ENCODE measurements around the gene NFX1.
A peak's percentile ranks its signal among the peaks of the same experiment; 100 is the strongest.

The NFX1 gene

DNA sequence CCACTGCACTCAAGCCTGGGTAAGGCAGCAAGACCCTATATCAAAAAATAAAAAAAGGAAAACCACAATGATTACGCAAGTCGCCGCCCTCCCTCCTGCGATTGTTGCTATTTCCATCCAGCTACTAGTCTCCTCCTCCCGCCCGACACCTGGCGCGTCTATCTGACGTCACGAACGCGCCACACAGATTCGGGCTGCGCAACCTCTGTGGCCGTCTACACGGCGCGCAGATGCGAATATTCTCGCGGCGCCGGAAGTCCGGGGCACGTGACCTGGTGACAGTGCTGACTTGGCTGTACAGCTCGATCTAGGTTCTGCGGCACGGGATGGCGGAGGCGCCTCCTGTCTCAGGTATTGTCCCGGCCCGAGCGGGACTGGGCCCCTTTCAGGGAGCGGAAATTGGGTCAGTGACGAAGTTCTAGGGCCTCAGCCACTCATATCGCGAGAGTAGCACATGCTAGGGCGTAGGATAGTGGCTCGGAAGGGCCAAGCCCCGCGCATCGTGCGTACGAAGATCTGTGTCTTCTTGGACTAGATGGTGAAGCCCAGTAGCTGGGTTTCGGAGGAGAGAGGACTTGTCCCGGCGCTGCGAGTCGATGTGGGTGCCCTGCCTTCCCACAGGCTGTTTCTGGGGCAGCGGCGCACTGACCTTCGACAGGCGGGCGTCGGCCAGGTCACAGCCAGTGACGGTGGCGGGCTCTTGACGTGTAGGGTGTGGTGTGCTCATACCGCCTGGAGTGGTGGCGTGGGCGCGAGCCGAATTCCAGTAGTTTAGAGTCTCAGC is at the start of gene NFX1:
Gene NFX1 (plus strand): TSS at position 270 of the 784 bp plus-strand sequence. CDS start 57 bp downstream, at position 327.
- DNase-seq = peak; percentile 98

DNA sequence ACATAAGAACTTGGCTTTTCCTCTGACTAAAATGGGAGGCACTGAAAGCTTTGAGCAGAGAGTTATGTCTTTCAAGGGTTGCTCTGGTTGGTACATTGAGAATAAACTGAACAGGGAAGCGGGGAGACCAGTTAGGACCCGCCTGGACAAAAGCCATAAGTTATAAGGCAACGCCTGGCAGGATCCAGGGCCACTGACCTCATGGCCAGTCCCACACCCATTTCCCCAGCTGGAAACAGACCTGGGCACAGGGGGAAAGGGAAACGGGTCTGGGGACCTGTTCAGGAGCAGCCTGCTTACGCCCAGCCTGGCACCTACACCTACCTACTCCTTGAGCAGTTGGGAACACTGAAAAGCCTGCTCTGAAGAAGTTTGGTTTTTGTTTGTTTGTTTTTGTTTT is 49.0 kb upstream of the NFX1 start:
- no peak for DNase-seq

DNA sequence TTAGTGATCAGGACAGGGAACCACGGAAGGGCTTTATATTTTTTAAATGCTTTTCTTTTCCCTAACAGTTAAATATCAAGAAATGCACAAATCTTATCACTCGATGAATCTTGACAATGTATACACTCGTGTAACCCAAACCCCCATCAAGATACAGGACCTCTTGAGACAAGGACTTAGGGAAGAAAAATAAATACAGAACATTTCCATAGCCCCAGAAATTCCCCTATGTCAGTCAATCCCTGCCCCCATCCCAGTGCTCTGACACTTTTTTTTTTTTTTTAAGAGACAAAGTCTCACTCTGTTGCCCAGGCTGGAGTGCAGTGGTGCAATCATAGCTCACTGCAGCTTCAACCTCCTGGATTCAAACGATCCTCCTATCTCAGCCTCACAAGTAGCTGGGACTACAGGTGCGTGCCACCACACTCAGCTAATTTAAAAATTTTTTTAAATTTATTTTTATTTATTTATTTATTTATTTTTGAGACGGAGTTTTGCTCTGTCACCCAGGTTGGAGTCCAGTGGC is 47.6 kb upstream of the NFX1 start:
- no peak for DNase-seq

DNA sequence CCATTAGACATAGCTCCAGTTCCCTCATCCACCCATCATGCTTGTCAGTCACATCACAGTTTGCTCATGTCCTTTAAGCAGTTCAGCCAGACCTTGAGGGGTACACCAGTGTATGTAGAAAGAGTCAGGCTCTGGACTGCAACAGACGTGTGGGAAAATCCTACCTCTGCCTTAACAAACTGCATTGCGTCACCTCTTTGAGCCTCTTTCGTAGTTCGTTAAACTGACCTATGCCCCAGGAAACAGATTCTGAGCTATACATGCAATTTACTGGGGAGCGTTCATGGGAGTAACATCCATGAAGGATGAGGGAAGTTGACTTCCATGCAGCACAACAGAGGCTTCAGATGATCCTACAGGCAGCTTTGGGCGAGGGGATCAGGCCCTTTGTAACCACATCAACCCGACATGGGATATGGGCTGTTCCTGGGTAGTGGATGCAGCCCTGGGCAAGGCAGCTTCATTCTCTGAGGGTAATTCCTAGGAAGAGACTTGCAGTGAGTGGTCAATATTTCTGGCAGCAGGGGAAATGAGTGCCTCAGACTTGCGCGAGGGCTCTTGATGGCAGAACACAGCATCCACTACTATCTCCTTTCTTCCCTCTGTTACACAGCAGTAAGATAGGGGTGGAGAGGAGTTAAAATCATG is 46.1 kb upstream of the NFX1 start:
- no peak for DNase-seq

DNA sequence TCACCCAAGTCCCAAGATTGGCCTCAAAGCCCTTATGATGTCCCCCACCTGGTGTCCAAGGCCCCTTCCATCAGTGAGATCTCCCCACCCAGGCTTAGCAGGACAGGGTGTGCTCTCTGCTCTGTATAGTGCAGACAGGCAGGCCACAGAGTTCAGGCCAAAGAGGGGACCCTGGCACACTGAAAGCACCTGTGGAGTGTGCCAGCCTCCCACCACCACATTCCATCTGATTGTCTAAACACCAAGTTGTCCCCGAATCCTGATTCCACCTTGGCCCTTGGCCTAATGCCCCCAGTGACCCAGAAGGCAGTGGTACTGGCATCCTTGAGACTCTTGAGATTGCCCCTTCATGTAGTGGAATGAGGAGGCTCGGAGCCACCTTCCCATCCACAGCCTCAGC is 45.0 kb upstream of the NFX1 start:
- no peak for DNase-seq

DNA sequence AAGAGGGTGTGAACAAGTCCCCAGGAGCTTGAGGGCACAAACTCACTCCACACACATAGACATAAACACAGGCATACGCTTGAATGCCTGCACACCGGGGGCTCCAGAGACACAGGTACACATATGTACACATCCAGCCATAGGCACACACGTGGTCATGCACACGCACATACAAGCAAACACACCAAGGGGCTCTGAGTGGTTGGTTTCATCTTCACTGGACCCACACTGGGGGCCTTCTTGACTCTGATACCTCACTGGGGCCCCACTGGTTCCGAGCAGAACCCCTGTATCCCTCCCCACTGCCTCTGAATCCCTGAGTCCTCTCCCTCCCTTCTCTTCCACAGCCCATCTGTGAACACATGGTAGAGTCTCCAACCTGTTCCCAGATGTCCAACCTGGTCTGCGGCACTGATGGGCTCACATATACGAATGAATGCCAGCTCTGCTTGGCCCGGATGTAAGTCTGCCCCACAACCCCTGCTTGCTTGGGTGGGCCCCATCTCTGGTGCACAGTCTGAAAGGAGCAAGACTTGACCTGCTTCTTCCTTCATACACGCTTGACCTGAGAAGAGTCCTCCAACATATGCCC is 44.0 kb upstream of the NFX1 start:
- no peak for DNase-seq

DNA sequence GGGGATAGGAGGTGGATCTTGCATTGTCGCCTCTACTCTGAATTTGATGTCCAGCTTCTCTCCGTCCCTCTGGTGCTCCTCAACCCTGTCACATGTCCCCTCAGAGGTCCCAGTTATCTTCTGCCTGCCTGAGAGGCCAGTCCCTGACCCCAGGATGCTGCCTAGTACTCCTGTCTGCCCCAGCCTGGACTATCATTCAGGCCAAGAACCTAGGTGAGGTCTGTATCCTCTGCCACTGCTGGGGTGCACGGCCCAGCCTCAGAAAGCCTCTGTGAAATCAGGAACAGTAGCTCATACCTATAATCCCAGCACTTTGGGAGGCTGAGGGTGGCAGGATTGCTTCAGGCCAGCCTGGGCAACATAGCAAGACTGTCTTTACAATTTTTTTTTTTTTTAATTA is 41.7 kb upstream of the NFX1 start:
- no peak for DNase-seq

DNA sequence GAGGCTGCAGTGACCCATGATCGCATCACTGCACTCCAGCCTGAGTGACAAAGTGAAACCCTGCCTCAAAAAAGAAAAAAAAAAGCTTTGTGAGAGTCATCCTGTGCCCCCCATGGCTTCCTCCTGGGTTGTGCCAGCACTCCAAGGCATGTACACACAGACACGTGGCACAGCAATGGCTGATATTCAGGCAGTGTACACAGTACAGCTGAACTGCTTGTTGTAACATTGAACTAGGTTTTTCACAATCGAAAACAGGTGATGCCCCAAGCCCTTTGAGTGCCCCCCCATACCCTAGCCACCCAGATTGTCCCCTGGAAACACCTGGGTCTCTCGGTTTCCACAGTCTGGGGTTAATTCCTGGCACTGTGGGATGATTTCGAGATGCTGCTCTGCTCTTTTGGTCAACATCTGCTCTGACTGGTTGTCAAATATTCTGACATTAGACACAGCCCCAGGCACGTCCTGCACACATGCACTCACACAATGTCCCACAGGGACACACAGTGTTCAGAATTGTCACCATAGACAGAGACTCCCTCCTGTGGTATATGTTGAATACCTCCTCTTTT is 41.1 kb upstream of the NFX1 start:
- no peak for DNase-seq

DNA sequence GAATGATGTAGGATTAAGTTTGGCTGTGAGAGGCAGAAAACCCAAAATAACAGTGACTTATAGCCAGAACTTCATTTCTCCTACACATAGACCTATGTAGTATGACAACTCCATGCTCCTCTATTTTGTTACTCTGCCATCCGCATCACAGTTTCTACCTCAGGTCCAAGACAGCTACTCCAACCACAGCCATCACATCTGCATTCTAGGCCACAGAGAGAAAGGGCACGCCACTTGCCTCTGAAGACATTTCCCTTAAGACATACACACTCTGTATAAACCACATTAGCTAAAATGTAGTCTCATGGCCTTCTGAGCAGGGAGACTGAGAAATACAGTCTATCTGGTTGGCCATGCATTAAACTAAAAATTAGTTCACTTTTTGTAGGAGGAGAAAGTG is 40.3 kb upstream of the NFX1 start:
- DNase-seq = no peak

DNA sequence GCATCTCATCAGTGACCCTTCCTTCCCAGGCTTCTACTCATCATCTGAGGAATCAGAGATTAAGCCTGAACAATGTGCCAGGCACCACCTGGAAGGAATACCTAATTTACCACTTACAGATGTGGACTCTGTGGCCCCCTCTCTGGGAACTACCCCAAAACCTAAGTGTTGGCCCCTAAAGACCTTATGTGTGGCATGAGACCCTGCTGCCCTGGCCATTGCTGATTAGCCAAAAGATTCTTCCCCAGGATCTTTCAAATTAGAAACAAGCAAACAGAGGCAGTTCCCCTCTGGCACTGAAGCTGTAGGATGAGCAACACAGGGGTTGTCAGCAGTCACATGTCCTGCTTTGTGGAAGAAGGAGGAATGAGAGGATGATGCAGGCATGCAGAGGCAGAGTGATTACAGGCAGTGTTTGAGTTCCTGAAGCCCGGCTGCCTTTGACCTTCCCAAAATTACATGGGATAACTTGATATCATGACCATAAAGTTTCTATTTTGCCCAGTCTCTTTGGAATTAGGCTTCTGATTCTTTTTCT is 39.8 kb upstream of the NFX1 start:
- DNase-seq = no peak

DNA sequence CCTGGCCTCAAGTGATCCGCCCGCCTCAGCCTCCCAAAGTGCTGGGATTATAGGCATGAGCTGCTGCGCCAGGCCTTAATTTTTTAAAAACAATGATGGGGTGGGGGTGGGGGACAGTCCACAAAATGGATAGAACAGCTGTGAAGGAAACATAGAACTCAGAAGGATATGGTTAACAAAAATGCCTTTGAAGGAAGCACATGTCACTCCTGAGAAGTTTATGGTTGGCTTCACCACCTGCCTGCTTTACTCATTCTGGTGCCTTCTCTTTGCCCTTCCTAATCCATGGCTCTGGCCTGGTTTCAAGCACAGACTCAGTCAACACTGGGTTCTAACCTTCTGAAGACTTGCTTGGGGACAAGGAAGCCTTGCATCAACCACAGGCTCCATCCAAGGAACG is 36.1 kb upstream of the NFX1 start:
- DNase-seq = no peak

DNA sequence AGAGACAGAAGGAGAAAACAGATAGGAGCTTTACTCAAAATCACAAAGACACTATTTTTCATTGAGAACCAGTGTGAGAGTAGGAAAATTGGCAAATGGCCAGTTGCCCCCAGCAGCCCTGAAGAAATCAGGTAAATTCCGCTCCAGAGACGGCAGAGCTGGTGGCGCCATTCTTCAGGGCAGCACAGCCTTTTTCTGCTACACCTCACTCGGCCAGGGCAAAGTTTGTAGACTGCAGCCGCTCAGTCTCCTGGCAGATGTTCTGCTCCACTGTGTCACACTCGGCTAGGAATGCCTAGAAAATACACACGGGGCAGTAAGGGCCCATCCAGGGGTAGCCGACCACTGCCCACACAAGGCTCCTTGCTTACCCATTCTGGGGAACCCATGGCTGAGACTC is 35.3 kb upstream of the NFX1 start:
- DNase-seq = no peak

DNA sequence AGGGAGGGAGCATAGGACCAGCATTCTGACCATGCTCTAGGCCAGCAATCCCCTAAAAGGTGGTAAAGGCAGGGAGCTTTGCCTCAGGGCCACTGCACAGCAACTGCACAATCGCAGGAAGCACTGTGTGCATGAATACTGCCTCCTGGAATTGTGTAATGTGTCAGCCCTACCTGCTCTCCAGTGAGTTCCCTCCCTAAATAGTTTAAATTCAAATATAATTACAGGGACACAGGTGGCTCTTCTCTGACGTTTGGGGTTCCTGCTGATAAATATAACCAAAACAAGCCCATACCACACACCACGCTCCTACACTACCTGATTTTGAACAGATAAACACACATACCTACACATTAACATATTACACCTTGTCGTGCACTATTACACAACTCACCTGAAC is 34.8 kb upstream of the NFX1 start:
- no peak for DNase-seq

DNA sequence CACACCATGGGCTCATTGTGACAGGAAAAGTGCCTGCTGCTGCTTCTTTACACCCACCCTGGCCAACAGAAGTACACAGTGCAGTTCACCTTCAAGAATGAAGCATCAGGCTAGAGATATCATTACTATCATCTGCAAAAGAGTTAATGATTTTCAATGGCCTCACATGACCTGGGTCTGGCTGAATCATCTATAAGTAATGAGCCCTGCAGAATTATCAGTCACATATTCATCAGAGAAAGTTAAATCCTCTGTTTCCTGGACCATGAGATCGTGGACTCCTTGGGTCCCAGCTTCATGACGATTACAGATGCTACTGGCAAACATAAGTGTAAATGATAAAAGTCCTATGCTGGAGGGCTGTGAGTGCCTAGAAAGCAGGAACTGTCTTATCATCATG is 34.1 kb upstream of the NFX1 start:
- DNase-seq = no peak

DNA sequence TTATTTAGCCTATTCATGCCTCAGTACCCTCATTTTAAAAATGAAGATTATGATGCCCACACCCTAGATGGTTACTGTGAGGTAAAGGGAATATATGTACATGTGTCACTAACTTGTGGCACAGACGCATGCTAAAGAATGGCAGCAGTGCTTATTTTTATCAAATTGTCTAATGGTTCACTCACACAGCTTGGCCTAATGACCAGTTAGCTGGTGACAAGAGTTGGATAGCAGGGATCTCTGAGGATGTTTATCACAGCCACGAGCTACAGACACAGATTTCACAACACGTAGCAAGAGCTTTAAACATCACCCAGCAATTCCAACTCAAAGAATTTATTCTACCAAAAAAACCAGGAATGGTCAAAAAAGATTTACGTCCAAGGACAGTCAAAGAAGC is 33.0 kb upstream of the NFX1 start:
- no peak for DNase-seq

DNA sequence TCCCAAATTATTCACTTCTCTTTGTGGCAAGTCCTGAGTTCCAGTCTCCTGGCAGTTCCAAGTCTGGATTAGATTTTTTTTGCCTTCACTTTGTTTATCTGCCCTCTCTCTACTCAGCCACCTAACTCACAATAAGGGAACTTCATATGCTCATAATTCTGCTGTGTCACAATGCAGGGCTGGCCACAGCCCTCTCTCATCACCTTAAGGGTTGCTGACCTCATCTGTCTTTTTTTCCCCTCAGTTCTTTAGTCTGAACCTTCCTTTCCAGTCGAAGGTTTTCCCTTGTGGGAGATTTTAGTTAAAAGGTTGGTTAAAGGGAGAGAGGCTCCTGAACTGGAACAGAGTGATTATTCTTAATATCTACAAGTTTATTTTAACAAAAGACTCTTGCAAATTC is 29.9 kb upstream of the NFX1 start:
- DNase-seq = no peak

DNA sequence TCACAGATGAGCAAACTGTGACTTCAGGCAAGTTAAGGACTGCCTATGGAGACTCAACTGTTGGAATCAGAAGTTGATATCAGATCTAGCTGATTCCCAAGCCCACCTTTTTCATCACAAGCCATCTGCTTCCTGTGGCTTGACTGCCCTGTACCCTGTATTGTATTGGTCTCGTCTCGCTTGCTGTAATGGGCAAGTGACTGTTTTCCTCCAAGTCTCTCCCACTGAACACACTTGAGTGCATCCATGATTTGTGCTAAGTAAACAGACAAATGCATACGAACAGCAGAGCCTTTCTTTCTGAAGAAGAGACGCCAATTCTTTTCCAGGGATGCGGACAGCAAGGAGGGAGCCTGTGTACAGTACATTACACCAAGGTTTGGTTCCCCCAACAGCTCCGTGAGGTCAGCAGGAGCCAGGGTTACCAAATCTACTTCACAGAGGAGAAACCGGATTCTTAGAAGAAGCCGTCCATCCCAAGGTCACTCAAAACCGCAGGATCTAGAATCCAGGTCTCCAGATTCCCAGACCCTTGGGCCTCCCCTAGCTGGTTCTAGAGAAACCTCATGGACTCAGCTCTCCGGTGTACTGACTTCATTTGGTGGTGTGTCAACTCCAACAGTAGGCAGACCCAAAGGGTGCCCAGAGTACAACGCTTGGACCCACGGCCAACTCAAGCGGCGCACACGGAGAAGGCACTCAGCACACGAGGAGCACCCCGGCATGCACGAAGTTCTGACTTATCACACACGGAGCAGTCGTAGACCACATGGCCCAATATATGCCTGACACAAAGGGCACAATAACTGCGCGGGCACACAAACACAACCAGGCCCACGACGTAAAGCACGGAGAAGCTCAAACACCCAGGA is 26.9 kb upstream of the NFX1 start:
- DNase-seq = peak; percentile 15

DNA sequence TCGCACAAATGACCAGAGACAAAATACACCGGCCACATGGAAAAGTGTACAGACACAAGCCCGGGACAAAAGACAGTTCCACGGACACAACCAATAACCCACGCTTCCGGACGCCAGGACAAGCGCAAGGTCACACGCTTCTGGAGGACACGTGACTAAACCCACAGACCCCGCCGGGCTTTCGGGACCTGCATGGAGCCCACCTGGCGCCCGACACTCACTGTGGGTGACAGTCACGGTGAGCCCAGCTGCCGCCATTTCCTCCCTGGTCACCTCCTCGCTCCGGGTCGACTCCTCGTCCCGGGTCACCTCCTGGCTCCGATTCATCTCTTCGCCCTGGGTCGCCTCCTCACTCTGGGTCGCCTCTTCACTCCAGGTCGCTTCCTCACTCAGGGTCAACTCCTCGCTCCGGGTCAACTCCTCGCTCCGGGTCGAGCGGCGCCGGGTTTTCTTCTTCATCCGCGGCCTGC is 26.3 kb upstream of the NFX1 start:
- peak; percentile 24 for DNase-seq

DNA sequence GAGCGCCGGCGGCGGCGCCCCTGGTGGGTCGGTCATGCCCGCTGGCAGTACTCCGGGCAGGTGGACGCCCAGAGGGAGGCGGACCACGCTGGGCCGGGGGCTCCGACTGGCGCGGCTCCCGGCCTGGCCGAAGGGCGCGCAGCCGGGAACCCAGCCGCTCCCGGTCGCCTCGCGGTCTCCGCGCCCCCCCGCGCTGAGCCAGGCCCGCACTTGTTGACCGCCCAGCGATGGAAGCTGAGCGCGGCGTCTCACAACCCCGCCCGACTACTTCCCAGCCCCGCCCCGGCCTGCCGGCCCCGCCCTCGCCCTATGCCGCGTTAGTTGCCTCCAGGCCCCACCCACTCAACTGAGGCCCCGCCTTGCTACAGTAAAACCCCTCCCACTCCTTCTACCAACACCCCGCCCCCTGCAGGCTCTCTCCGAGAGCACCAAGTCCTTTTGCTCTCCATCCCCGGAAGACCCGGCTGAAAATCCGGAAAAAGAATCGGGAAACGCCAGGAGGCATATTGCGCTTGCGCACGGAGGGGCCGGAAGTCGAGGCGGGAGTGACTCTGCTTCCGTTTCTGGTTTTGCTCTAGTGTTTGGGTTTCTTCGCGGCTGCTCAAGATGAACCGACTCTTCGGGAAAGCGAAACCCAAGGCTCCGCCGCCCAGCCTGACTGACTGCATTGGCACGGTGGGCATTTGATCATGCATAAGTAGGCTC is 25.7 kb upstream of the NFX1 start, which contains the start of the genes BAG1 and CHMP5:
Gene BAG1 (minus strand): TSS at position 236 of the 705 bp plus-strand sequence.
Gene CHMP5 (plus strand): TSS at position 577 of the 705 bp plus-strand sequence. CDS start 30 bp downstream, at position 607.
- peak; percentile 99 for DNase-seq

DNA sequence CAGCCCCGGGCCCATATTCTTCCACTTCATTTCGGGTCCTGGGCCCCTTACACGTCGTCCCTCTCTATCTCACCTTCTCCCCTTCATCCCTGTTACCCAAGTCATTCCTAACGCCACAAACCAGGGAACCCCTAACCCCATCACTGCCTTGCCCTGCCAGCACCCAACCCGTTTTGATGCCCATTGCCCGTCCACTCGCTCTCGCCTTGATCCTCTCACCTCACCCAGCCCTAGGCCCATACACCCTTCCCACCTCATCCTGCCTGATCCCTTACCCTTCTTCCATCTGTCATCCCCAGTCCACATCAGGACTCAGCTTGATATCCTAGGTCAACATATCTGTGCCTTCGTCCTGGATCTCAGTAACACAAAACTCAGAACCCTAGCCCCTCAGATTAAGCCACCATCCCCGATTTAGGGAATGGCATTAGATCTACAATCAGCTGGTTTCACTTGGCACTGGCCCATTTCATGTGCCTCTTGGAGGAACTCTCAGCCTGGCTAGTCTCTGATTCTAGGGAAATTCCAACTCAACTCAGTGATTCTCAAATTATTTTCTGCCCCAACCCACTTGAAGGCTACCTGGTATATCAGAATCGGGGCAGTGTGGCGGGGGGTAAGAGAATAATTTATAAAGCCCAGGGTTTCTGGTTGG is 25.0 kb upstream of the NFX1 start:
- DNase-seq = no peak

Data from CD4-positive, alpha-beta T cell treated with Interleukin-4 for 4 hours (primary cell).